Heart right ventricle (tissue), 16 donors: ENCODE measurements around the gene PLXNB2. TPM values are rescaled to one million over a fixed set of nuclear protein-coding genes. Genes with fewer than 3 reads are reported as not detected.

Experiments used
- ATAC-seq, 8 donors: fragments of 200-7000 bp; cut with Tn5 transposase; one replicate each; pipeline ENCODE4 v1.9.1; 2020; ENCODE audit warnings: mild to moderate bottlenecking in 8 of 8, moderate library complexity in 8 of 8, moderate number of reproducible peaks in 1 of 8
- DNase-seq, 2 donors: peaks; one replicate each; pipeline ENCODE4 v3.0.0-alpha.2; 2020
- H3K27ac ChIP-seq, 10 donors: fragments of 200-600 bp; sonication (generic) in 2 of 10; one replicate each; pipeline versions ENCODE4 v1.5.0 to v1.8.0; 2020 to 2022; ENCODE audit warnings: mild to moderate bottlenecking in 3 of 10
- H3K27me3 ChIP-seq, 7 donors: fragments of 200-600 bp; one replicate each; pipeline ENCODE4 v1.8.0; 2021 to 2022; ENCODE audit warnings: mild to moderate bottlenecking in 2 of 7
- H3K36me3 ChIP-seq, 9 donors: fragments of 200-600 bp; sonication (generic) in 1 of 9; one replicate each; pipeline versions ENCODE4 v1.5.0 to v1.8.0; 2020 to 2022; ENCODE audit warnings: mild to moderate bottlenecking in 2 of 9
- H3K4me1 ChIP-seq, 9 donors: fragments of 200-600 bp; sonication (generic) in 1 of 9; one replicate each; pipeline versions ENCODE4 v1.5.0 to v1.8.0; 2020 to 2022; ENCODE audit warnings: mild to moderate bottlenecking in 4 of 9
- H3K4me3 ChIP-seq, 10 donors: fragments of 200-600 bp; sonication (generic) in 2 of 10; one replicate each; pipeline versions ENCODE4 v1.5.0 to v1.8.0; 2020 to 2022; ENCODE audit warnings: mild to moderate bottlenecking in 7 of 10, moderate library complexity in 2 of 10
- H3K9me3 ChIP-seq, 11 donors: fragments of 200-600 bp in 10 of 11; sonication (generic) in 2 of 11; one replicate each; pipeline versions ENCODE4 v1.5.0 to v1.8.0; 2013 to 2022; ENCODE audit warnings: mild to moderate bottlenecking in 2 of 11, control low read depth in 1 of 11, moderate library complexity in 1 of 11
- WGBS, 2 donors: extraction: QIAGEN DNeasy Blood & Tissue Kit; methylation state at CpG; one replicate each; pipeline ENCODE4 v1.1.7; 2013; ENCODE audit warnings: inconsistent platforms in 1 of 2; 5-methylcytosine and 5-hydroxymethylcytosine counted together
- intact Hi-C, 10 donors: fragments of 100-400 bp; cut with DNase I; formaldehyde crosslinking; loops; one replicate each; pipeline versions ENCODE4 v1.11.1 to v1.14.2; 2022
- long read RNA-seq, 3 donors: library from polyadenylated mRNA; unstranded; transcript quantifications; one replicate each; pipeline ENCODE4 v2.0.0, GENCODE V29; 2020 to 2021
- polyA plus RNA-seq, 2 donors: library from polyadenylated mRNA; stranded (reverse); fragments of 200-250 nt; gene quantifications; one replicate each; pipeline ENCODE4 v1.2.3, GENCODE V29; 2013
- total RNA-seq, 10 donors: library from RNA; stranded (reverse); fragmentation: NEBNext Ultra II Directional in 3 of 10; extraction: Animal tissue kit (Norgen Biotek cat#: 25700) in 3 of 10; gene quantifications; one replicate each; pipeline versions ENCODE4 v1.2.1 to v1.2.4, GENCODE V29; 2021 to 2023
- TF ChIP-seq, protein P1 (sequence below), 9 donors: fragments of 200-600 bp; sonication (generic) in 2 of 9; IDR thresholded peaks; one replicate each; pipeline versions ENCODE4 v1.5.0 to v1.8.0; 2021 to 2022; ENCODE audit warnings: antibody characterized with exemption in 9 of 9, mild to moderate bottlenecking in 5 of 9, moderate library complexity in 1 of 9
- donor health status: Arrhythmogenic right ventricular cardiomyopathy.
- donor health status: ischemic (EF 13 %, LVEDD 7.1; RV severe dilation, severe dysfunction).
- donor health status: healthy with polysubstance abuse.
- donor health status: DM: no; HTN: yes; CAD: no.
- donor health status: DM: no; HTN: no; CAD: no.
- donor health status: ischemic (EF 25% LVEDD 6.9; RV normal size, moderate dysfunction).
- donor health status: ischemic (EF 25% LVEDD 5.7; RV mildly dilated, moderate dysfunction).
- donor health status: healthy.
- donor health status: DM: yes; HTN: yes; CAD: no.
- donor health status: Ischemic cardiomyopathy.
- donor health status: ischemic (EF 35%, LVEDD 5.7; RV mildly dilated, moderate dysfunction).
- donor health status: nonischemic (EF 11% LVEDD 7.7; RV severe dilation, severe dysfunction).
- donor health status: DM: yes; HTN: yes; CAD: no.
- donor health status: PGD.
- donor health status: ischemic (EF 29% LVEDD 5.4; RV normal size, mild dysfunction).
- donor health status: nonischemic (EF 23%, LVEDD 6.1; RV moderate dilation, normal function).

PLXNB2 gene
- total RNA-seq, result 100 to 1,000 TPM in 1 of 10 donors, 10 to 100 TPM in 9; 43.0 to 101 (median 57.8) TPM
- polyA plus RNA-seq, result 10 to 100 TPM; 33.5 to 71.0 TPM
- long read RNA-seq, donor 1, full-length matches to known transcripts, result 2 of 71 reads
- long read RNA-seq, donor 1, partial matches to known transcripts, result 63 of 71 reads
- long read RNA-seq, donor 1, other reads (novel, unspliced or antisense), result 6 of 71 reads
- long read RNA-seq, donor 2, full-length matches to known transcripts, result 4 of 108 reads
- long read RNA-seq, donor 2, partial matches to known transcripts, result 90 of 108 reads
- long read RNA-seq, donor 2, other reads (novel, unspliced or antisense), result 14 of 108 reads
- long read RNA-seq, donor 3, full-length matches to known transcripts, result 3 of 116 reads
- long read RNA-seq, donor 3, partial matches to known transcripts, result 104 of 116 reads
- long read RNA-seq, donor 3, other reads (novel, unspliced or antisense), result 9 of 116 reads

- peak; percentile 36 to 76 (median 62) for ATAC-seq
- intact Hi-C loops, result loop anchor here in 1 of 10 donors (5.0 kb wide), 1 partner anchor 35 kb away; the partner anchor contains the start of gene MAPK11
- WGBS, 2 donors, result 0 to 1% methylated on average over 81 to 104 of the region's 105 CpGs
These were observed at the start of gene PLXNB2 for GRCh38 chr22:50306753-50307749. PLXNB2 (minus strand) TSS chr22:50307646; CDS start chr22:50290584, 17,062 bp downstream.

GRCh38 chr22:50357222-50357621 is 49.8 kb upstream of the PLXNB2 start:
- 90 to 100% methylated on average over 1 of the region's 1 CpG for WGBS, 2 donors
- peaks cover 0 to 6% (median 0%) of the 10 kb centered on the region in 11 donors for H3K9me3 ChIP-seq
- intact Hi-C loops, result no loop called here
- DNase-seq (no peak), ATAC-seq (no peak)
- no peaks in the 10 kb centered on the region for H3K27me3 ChIP-seq
- H3K27ac ChIP-seq, result no peak overlapping the region
- peaks cover 0 to 17% (median 8%) of the 10 kb centered on the region in 9 donors for H3K4me1 ChIP-seq
- TF ChIP-seq, protein P1, sequence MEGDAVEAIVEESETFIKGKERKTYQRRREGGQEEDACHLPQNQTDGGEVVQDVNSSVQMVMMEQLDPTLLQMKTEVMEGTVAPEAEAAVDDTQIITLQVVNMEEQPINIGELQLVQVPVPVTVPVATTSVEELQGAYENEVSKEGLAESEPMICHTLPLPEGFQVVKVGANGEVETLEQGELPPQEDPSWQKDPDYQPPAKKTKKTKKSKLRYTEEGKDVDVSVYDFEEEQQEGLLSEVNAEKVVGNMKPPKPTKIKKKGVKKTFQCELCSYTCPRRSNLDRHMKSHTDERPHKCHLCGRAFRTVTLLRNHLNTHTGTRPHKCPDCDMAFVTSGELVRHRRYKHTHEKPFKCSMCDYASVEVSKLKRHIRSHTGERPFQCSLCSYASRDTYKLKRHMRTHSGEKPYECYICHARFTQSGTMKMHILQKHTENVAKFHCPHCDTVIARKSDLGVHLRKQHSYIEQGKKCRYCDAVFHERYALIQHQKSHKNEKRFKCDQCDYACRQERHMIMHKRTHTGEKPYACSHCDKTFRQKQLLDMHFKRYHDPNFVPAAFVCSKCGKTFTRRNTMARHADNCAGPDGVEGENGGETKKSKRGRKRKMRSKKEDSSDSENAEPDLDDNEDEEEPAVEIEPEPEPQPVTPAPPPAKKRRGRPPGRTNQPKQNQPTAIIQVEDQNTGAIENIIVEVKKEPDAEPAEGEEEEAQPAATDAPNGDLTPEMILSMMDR (IDR thresholded peaks at IDR 0.05), result no peak
- H3K36me3 ChIP-seq, result peaks cover 0 to 43% (median 13%) of the 10 kb centered on the region in 9 donors
- no peak overlapping the region for H3K4me3 ChIP-seq

More at GRCh38 chr22:50306753-50307749, at the start of gene PLXNB2:
- Histone ChIP-seq H3K9me3 (no peaks in the 10 kb centered on the region), H3K27me3 (peaks cover 0 to 4% (median 0%) of the 10 kb centered on the region in 7 donors), H3K27ac (peak within 1 kb of the TSS; percentile 91 to 98 (median 94)), H3K4me3 (peak within 1 kb of the TSS; percentile 85 to 98 (median 94)), H3K36me3 (no peaks in the 10 kb centered on the region), H3K4me1 (peaks cover 43 to 66% (median 64%) of the 10 kb centered on the region in 9 donors)
- peak; percentile 87 to 88 for DNase-seq
- TF ChIP-seq, protein P1 (IDR thresholded peaks at IDR 0.05), result no peak

- ATAC-seq (no peak), DNase-seq (no peak)
- 92 to 94% methylated on average over 8 of the region's 8 CpGs for WGBS, 2 donors
- Histone ChIP-seq H3K9me3 (peaks cover 0 to 6% (median 0%) of the 10 kb centered on the region in 11 donors), H3K36me3 (peaks cover 0 to 44% (median 13%) of the 10 kb centered on the region in 9 donors), H3K27ac (no peak overlapping the region), H3K4me3 (no peak overlapping the region), H3K27me3 (no peaks in the 10 kb centered on the region), H3K4me1 (peaks cover 0 to 11% (median 3%) of the 10 kb centered on the region in 9 donors)
- TF ChIP-seq, protein P1 (IDR thresholded peaks at IDR 0.05), result no peak
- intact Hi-C loops, result no loop called here
These were observed 48.7 kb upstream of the PLXNB2 start for GRCh38 chr22:50356186-50356585.

DNA sequence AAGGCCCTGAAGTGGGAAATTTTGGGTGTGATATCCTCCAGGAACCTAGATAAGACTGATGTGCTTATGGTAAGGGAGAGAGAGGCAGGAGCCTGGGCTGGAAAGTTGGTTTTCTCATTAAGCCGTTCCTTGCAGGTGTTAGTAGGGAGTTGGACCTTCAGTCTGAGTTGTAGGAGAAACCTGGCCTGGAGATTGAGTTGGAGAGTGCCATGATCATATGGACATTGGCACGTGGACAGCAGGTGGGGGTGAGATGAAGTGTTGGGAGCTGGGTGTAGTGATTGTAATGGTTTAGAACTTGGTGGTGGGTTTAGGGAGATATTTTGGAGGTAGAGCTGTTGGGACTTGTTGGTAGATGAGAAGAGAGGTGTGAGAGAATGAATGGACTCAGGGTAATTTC is 40.6 kb upstream of the PLXNB2 start:
- intact Hi-C loops, result no loop called here
- no peak for ATAC-seq
- TF ChIP-seq, protein P1 (IDR thresholded peaks at IDR 0.05), result no peak
- H3K27ac ChIP-seq, result no peak overlapping the region
- peaks cover 0 to 23% (median 0%) of the 10 kb centered on the region in 9 donors for H3K36me3 ChIP-seq
- no peak for DNase-seq
- H3K4me3 ChIP-seq, result no peak overlapping the region
- H3K27me3 ChIP-seq, result no peaks in the 10 kb centered on the region
- WGBS, 2 donors, result 63 to 67% methylated on average over 2 of the region's 2 CpGs
- H3K9me3 ChIP-seq, result no peaks in the 10 kb centered on the region
- H3K4me1 ChIP-seq, result peaks cover 0 to 9% (median 0%) of the 10 kb centered on the region in 9 donors
